H1 (cell line): Measurements from ENCODE around the gene HMGCL. TPM values are rescaled to one million over a fixed set of nuclear protein-coding genes. Genes with fewer than 3 reads are reported as not detected.

Source experiments
- BACH1 ChIP-seq: IDR thresholded peaks from 2 replicates; pipeline ENCODE4 v1.6.1; 2012; ENCODE audit warnings: low read length, improper control_type of control experiment
- CHD1 ChIP-seq: IDR thresholded peaks from 2 replicates; pipeline ENCODE4 v1.6.1; 2012; ENCODE audit warnings: low read depth, low read length, improper control_type of control experiment
- EP300 ChIP-seq, 2 experiments: IDR thresholded peaks; 1 replicate in 1 of 2; 2 replicates in 1 of 2; pipeline ENCODE4 v1.6.1; 2011 to 2012; ENCODE audit warnings: low read depth in 2 of 2, low read length in 2 of 2, mild to moderate bottlenecking in 2 of 2, borderline replicate concordance in 1 of 2, inconsistent platforms in 1 of 2, moderate library complexity in 1 of 2
- GABPA ChIP-seq: IDR thresholded peaks from 2 replicates; pipeline ENCODE4 v1.6.1; 2011; ENCODE audit warnings: mild to moderate bottlenecking, low read length, moderate library complexity, borderline replicate concordance; ENCODE audit not compliant: insufficient read depth
- JUN ChIP-seq: IDR thresholded peaks from 2 replicates; pipeline ENCODE4 v1.6.1; 2011; ENCODE audit warnings: low read depth, mild to moderate bottlenecking, improper control_type of control experiment, low read length
- MAFK ChIP-seq: IDR thresholded peaks from 2 replicates; pipeline ENCODE4 v1.6.1; 2012; ENCODE audit warnings: low read depth, mild to moderate bottlenecking, improper control_type of control experiment, low read length
- RAD21 ChIP-seq, 2 experiments: IDR thresholded peaks in 1 of 2; conservative IDR thresholded peaks in 1 of 2; 2 replicates each; pipeline ENCODE4 v1.6.1; 2011; ENCODE audit warnings: low read depth in 2 of 2, low read length in 2 of 2, improper control_type of control experiment in 1 of 2, inconsistent platforms in 1 of 2, mild to moderate bottlenecking in 1 of 2, moderate library complexity in 1 of 2
- RNF2 ChIP-seq: fragments of 200-900, 300-1000 bp; sonication (generic); IDR thresholded peaks from 2 replicates; pipeline ENCODE4 v1.7.1; 2016; ENCODE audit warnings: borderline replicate concordance, low read depth, mild to moderate bottlenecking, antibody characterized with exemption, low read length; ENCODE audit not compliant: poor library complexity, severe bottlenecking; ENCODE audit errors: missing control alignments
- SIN3A ChIP-seq, 2 experiments: IDR thresholded peaks in 1 of 2; conservative IDR thresholded peaks in 1 of 2; 2 replicates each; pipeline ENCODE4 v1.6.1; 2011 to 2012; ENCODE audit warnings: low read length in 2 of 2, improper control_type of control experiment in 1 of 2, low read depth in 1 of 2, mild to moderate bottlenecking in 1 of 2
- SIX5 ChIP-seq: IDR thresholded peaks from 2 replicates; pipeline ENCODE4 v1.6.1; 2011; ENCODE audit warnings: mild to moderate bottlenecking, low read depth, low read length
- SUZ12 ChIP-seq: fragments of 200-600 bp; sonication (generic); IDR thresholded peaks from 2 replicates; pipeline ENCODE4 v1.6.1; 2012; ENCODE audit warnings: mild to moderate bottlenecking, inconsistent platforms, low read length, moderate library complexity, mixed read lengths
- ZNF274 ChIP-seq: IDR thresholded peaks from 2 replicates; pipeline ENCODE4 v1.7.0; 2012; ENCODE audit warnings: low read length, borderline replicate concordance; ENCODE audit errors: extremely low read depth
- polyA plus RNA-seq, 7 experiments: library from polyadenylated mRNA; depleted of rRNA in 3 of 7; stranded (reverse) in 5 of 7; unstranded in 2 of 7; fragments of >200 nt in 5 of 7; fragments of 200-250 nt in 2 of 7; gene quantifications; 1 replicate in 5 of 7; 2 replicates in 1 of 7; 4 replicates in 1 of 7; pipeline versions ENCODE4 v1.2.1 to v1.2.3, GENCODE V29; 2011 to 2013; ENCODE audit warnings: missing spikeins in 2 of 7, mixed read lengths in 2 of 7
- total RNA-seq: library from RNA; stranded (reverse); fragmentation: NEBNext Ultra II Directional; extraction: Animal tissue kit (Norgen Biotek cat#: 25700); gene quantifications from 2 replicates; pipeline ENCODE4 v1.2.1, GENCODE V29; 2021
- TF ChIP-seq, protein P1 (sequence below): IDR thresholded peaks from 2 replicates; pipeline ENCODE4 v1.6.1; 2012; ENCODE audit warnings: inconsistent platforms
- TF ChIP-seq, protein P2 (sequence below), 3 experiments: IDR thresholded peaks; 1 replicate in 2 of 3; 2 replicates in 1 of 3; pipeline versions ENCODE4 v1.5.1 to v1.6.1; 2011; ENCODE audit warnings: low read length in 3 of 3, mild to moderate bottlenecking in 3 of 3, inconsistent platforms in 2 of 3, low read depth in 1 of 3, moderate library complexity in 1 of 3; ENCODE audit not compliant: insufficient read depth in 1 of 3; ENCODE audit errors: control extremely low read depth in 1 of 3
- TF ChIP-seq, protein P3 (sequence below): IDR thresholded peaks from 2 replicates; pipeline ENCODE4 v1.6.1; 2012; ENCODE audit warnings: low read length, inconsistent platforms
- TF ChIP-seq, protein P4 (sequence below): IDR thresholded peaks from 2 replicates; pipeline ENCODE4 v1.6.1; 2012; ENCODE audit warnings: inconsistent platforms

The HMGCL gene
- total and polyA plus RNA-seq, 2 of the 8 experiments (the other 6 are each of a cell fraction or from before 2014, with no cell fraction given), result 13.7 to 19.5 TPM

DNA sequence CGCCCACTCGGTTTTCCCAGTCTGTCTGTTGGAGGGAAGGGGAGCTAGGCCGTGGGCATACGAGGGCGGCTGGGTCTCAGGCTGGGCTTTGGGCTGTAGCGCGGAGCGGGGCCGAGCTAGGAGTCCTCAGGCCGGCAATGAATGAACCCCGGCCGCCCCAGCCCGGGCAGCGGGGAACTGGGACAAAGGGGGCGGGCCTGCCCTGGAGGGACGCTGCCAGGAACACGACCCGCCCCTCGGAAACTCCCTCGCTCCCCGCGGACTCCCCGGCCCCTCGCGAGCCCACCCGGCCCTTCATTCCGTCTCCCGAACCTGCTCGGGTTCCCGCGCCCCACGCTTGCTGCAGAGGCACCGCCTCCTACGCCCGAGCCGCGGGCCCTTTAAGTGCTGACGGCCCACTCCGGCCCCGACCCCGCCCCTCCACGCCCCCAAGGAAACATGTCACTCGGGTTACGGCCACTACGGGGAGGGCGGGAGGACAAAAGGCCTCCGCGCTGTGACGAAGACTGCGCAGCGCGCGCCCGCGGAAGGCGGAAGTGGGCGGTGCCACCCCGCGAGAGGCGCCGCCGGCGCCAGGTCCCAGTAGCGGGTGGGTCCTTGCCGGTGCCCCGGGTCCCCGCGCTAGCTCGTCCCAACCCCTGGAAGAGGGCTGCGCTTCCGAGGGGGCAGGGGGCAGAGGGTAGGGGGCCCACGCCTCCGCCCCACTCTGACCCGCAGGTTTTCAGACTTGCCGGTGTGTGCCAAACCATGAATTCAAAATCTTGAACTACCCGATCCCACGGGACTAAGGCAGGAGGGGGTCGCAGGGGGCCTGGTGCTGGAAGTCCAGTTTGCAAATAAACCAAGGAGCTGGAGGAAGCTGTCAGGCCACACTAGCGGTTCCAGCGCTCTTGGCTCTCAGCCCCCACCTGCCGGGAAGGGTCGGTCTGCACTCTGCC lies 24.6 kb downstream of the HMGCL start, which contains the start of gene GALE (continued):
- TF ChIP-seq, protein P1, sequence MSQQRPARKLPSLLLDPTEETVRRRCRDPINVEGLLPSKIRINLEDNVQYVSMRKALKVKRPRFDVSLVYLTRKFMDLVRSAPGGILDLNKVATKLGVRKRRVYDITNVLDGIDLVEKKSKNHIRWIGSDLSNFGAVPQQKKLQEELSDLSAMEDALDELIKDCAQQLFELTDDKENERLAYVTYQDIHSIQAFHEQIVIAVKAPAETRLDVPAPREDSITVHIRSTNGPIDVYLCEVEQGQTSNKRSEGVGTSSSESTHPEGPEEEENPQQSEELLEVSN, result no peak
- TF ChIP-seq JUN (no peak), SIN3A (conservative IDR thresholded peaks at IDR 0.05 in 1 of 2, IDR thresholded peaks at IDR 0.05 in 1 of 2; ENCODE audit: low read depth in 1 of 2, low read length in 2 of 2) (peak in 1 of 2 experiments; percentile 60; a peak in 1 of 4 replicates), ZNF274 (no peak), MAFK (no peak), RAD21 (IDR thresholded peaks at IDR 0.05 in 1 of 2, conservative IDR thresholded peaks at IDR 0.05 in 1 of 2; ENCODE audit: low read depth in 2 of 2, low read length in 2 of 2) (no peak), EP300 (IDR thresholded peaks at IDR 0.05; ENCODE audit: borderline replicate concordance in 1 of 2, low read depth in 2 of 2, low read length in 2 of 2) (peak in 1 of 2 experiments; percentile 58; a peak in 1 of 3 replicates), SUZ12 (no peak), BACH1 (peak; percentile 86), RNF2 (no peak), CHD1 (no peak), GABPA (no peak), SIX5 (no peak)
- TF ChIP-seq, protein P2, sequence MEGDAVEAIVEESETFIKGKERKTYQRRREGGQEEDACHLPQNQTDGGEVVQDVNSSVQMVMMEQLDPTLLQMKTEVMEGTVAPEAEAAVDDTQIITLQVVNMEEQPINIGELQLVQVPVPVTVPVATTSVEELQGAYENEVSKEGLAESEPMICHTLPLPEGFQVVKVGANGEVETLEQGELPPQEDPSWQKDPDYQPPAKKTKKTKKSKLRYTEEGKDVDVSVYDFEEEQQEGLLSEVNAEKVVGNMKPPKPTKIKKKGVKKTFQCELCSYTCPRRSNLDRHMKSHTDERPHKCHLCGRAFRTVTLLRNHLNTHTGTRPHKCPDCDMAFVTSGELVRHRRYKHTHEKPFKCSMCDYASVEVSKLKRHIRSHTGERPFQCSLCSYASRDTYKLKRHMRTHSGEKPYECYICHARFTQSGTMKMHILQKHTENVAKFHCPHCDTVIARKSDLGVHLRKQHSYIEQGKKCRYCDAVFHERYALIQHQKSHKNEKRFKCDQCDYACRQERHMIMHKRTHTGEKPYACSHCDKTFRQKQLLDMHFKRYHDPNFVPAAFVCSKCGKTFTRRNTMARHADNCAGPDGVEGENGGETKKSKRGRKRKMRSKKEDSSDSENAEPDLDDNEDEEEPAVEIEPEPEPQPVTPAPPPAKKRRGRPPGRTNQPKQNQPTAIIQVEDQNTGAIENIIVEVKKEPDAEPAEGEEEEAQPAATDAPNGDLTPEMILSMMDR (IDR thresholded peaks at IDR 0.05; ENCODE audit: control extremely low read depth in 1 of 3, insufficient read depth in 1 of 3, low read depth in 1 of 3, low read length in 3 of 3), result no peak
- TF ChIP-seq, protein P3, sequence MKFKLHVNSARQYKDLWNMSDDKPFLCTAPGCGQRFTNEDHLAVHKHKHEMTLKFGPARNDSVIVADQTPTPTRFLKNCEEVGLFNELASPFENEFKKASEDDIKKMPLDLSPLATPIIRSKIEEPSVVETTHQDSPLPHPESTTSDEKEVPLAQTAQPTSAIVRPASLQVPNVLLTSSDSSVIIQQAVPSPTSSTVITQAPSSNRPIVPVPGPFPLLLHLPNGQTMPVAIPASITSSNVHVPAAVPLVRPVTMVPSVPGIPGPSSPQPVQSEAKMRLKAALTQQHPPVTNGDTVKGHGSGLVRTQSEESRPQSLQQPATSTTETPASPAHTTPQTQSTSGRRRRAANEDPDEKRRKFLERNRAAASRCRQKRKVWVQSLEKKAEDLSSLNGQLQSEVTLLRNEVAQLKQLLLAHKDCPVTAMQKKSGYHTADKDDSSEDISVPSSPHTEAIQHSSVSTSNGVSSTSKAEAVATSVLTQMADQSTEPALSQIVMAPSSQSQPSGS, result peak; percentile 60; the same call in 1 of the 2 replicates
- TF ChIP-seq, protein P4, sequence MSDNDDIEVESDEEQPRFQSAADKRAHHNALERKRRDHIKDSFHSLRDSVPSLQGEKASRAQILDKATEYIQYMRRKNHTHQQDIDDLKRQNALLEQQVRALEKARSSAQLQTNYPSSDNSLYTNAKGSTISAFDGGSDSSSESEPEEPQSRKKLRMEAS, result 0 out of 2 replicates have a peak, but pooled peaks have one; percentile 12
